Dermis blood vessel endothelial cell (primary cell): Measurements from ENCODE around the gene SYNGAP1. TPM values are rescaled to one million over a fixed set of nuclear protein-coding genes. Genes with fewer than 3 reads are reported as not detected.
"Not testable (repeated sequence)": the region's sequence is repeated elsewhere in the genome, so short reads cannot be mapped to it uniquely, and the experiment has no call there.

ENCODE experiments used
- DNase-seq: peaks from one replicate; pipeline ENCODE4 v3.0.0; 2010
- total RNA-seq: library from RNA; depleted of rRNA; stranded (reverse); fragments of >200 nt; gene quantifications from 2 replicates; pipeline ENCODE4 v1.2.3, GENCODE V29; 2014

Gene SYNGAP1
- 2.4 and 2.5 TPM in 2 replicates for total RNA-seq

GRCh38 chr6:33419580-33420490 lies at the start of gene SYNGAP1:
Gene SYNGAP1, plus strand, starts transcription at chr6:33420065. Its CDS starts 200 bp downstream, at chr6:33420265.
- no peak for DNase-seq

GRCh38 chr6:33371901-33372300 lies 48.0 kb upstream of the SYNGAP1 start:
- DNase-seq, result not testable (repeated sequence)

GRCh38 chr6:33372526-33373123 lies 47.2 kb upstream of the SYNGAP1 start:
- no peak for DNase-seq

GRCh38 chr6:33373960-33374910 lies 45.6 kb upstream of the SYNGAP1 start:
- no peak for DNase-seq

- DNase-seq, result peak; percentile 42
Measured at GRCh38 chr6:33375143-33375671, 44.7 kb upstream of the SYNGAP1 start.

- no peak for DNase-seq
Measured at GRCh38 chr6:33377171-33377570, 42.7 kb upstream of the SYNGAP1 start.

- not testable (repeated sequence) for DNase-seq
Measured at GRCh38 chr6:33379184-33379583, 40.7 kb upstream of the SYNGAP1 start.

GRCh38 chr6:33380272-33380981 lies 39.4 kb upstream of the SYNGAP1 start:
- no peak for DNase-seq

GRCh38 chr6:33383427-33384185 lies 36.3 kb upstream of the SYNGAP1 start:
- DNase-seq, result no peak

- peak; percentile 67 for DNase-seq
Measured at GRCh38 chr6:33384581-33385020, 35.3 kb upstream of the SYNGAP1 start.

- DNase-seq, result no peak
Measured at GRCh38 chr6:33390173-33390572, 29.7 kb upstream of the SYNGAP1 start.

GRCh38 chr6:33390767-33391277 lies 29.0 kb upstream of the SYNGAP1 start:
- DNase-seq, result no peak

- peak; percentile 100 for DNase-seq
Measured at GRCh38 chr6:33391278-33391921, 28.5 kb upstream of the SYNGAP1 start, which contains the start of gene KIFC1. Gene KIFC1, plus strand, starts transcription at chr6:33391823. Its CDS starts 163 bp downstream, at chr6:33391986.

GRCh38 chr6:33391922-33392594 lies 27.8 kb upstream of the SYNGAP1 start:
- DNase-seq, result peak; percentile 43

- no peak for DNase-seq
Measured at GRCh38 chr6:33392595-33392948, 27.3 kb upstream of the SYNGAP1 start.

GRCh38 chr6:33392979-33393378 lies 26.9 kb upstream of the SYNGAP1 start:
- DNase-seq, result no peak

- no peak for DNase-seq
Measured at GRCh38 chr6:33397541-33397940, 22.3 kb upstream of the SYNGAP1 start.

GRCh38 chr6:33398601-33399000 lies 21.3 kb upstream of the SYNGAP1 start:
- DNase-seq, result not testable (repeated sequence)

- not testable (repeated sequence) for DNase-seq
Measured at GRCh38 chr6:33399881-33400280, 20.0 kb upstream of the SYNGAP1 start.
